Caco-2 (cell line): ENCODE data around the gene HTT. TPM values are rescaled to one million over a fixed set of nuclear protein-coding genes. Genes with fewer than 3 reads are reported as not detected.

Experiments
- BruUV-seq: library from RNA; stranded (reverse); fragments of 400-500 nt; replicated peaks from 2 replicates; lab custom pipeline; 2021; lab: Mats Ljungman, UMichigan
- CTCF ChIA-PET: fragments of 300-600 bp; sonication (Branson Sonifier 250); formaldehyde crosslinking; loops from one replicate; lab custom pipeline; 2022; ENCODE audit warnings: antibody characterized with exemption; lab: Charles Lee
- POLR2A ChIA-PET: fragments of 300-600 bp; sonication (Branson Sonifier 250); formaldehyde crosslinking; loops from one replicate; lab custom pipeline; 2022; ENCODE audit warnings: antibody characterized with exemption; lab: Charles Lee
- DNase-seq, 2 experiments: peaks; one replicate each; pipeline versions ENCODE4 v3.0.0 to v3.0.0-alpha.2; 2020 to 2022
- H3K27me3 ChIP-seq: replicated peaks from 2 replicates; pipeline ENCODE4 v1.6.0; 2011; ENCODE audit warnings: low read length; ENCODE audit not compliant: control insufficient read depth, insufficient read depth
- H3K36me3 ChIP-seq: 2 replicates; pipeline ENCODE4 v1.5.1; 2011; ENCODE audit warnings: low read length; ENCODE audit not compliant: control insufficient read depth, insufficient read depth
- H3K4me1 ChIP-seq: fragments of 250-450 bp; sonication (Bioruptor Pico); 2 replicates; pipeline ENCODE4 v1.5.1; 2020; ENCODE audit warnings: mild to moderate bottlenecking
- H3K4me3 ChIP-seq: 2 replicates; pipeline ENCODE4 v1.5.1; 2011; ENCODE audit warnings: low read depth, mild to moderate bottlenecking, control low read depth, low read length
- H3K9me3 ChIP-seq: fragments of 250-450 bp; sonication (Bioruptor Pico); 2 replicates; pipeline ENCODE4 v1.5.1; 2020; ENCODE audit warnings: mild to moderate bottlenecking, moderate library complexity
- H3K27ac Mint-ChIP-seq: one replicate; pipeline ENCODE4 v1.8.0; 2022; ENCODE audit warnings: mixed read lengths; ENCODE audit not compliant: unreplicated experiment
- H3K27me3 Mint-ChIP-seq: one replicate; pipeline ENCODE4 v1.8.0; 2022; ENCODE audit warnings: mixed read lengths; ENCODE audit not compliant: insufficient read depth, unreplicated experiment
- H3K36me3 Mint-ChIP-seq: one replicate; pipeline ENCODE4 v1.8.0; 2022; ENCODE audit warnings: mild to moderate bottlenecking, mixed read lengths; ENCODE audit not compliant: insufficient read depth, unreplicated experiment
- H3K4me1 Mint-ChIP-seq: one replicate; pipeline ENCODE4 v1.8.0; 2022; ENCODE audit warnings: low read depth, mixed read lengths; ENCODE audit not compliant: unreplicated experiment
- H3K4me3 Mint-ChIP-seq: one replicate; pipeline ENCODE4 v1.8.0; 2022; ENCODE audit warnings: mild to moderate bottlenecking, moderate library complexity, mixed read lengths; ENCODE audit not compliant: unreplicated experiment
- H3K9me3 Mint-ChIP-seq: one replicate; pipeline ENCODE4 v1.8.0; 2022; ENCODE audit warnings: mixed read lengths; ENCODE audit not compliant: unreplicated experiment
- CTCF ChIP-seq, 2 experiments: fragments of 200-600 bp in 1 of 2; IDR thresholded peaks; 1 replicate in 1 of 2; 2 replicates in 1 of 2; pipeline versions ENCODE4 v1.5.1 to v1.8.0; 2011 to 2022; ENCODE audit warnings: antibody characterized with exemption in 1 of 2, control low read depth in 1 of 2, inconsistent platforms in 1 of 2, low read depth in 1 of 2, low read length in 1 of 2, mild to moderate bottlenecking in 1 of 2, moderate library complexity in 1 of 2; ENCODE audit not compliant: insufficient read depth in 1 of 2, severe bottlenecking in 1 of 2, unreplicated experiment in 1 of 2
- intact Hi-C: fragments of 100-400 bp; cut with micrococcal nuclease; formaldehyde crosslinking; loops from one replicate; pipeline ENCODE4 v1.10.0; 2022; ENCODE audit not compliant: unreplicated experiment
- total RNA-seq: library from RNA; stranded (reverse); gene quantifications from 2 replicates; pipeline ENCODE4 v1.2.3, GENCODE V29; 2022

The HTT gene
- total RNA-seq, 1 experiment from 2014 or later = 63.3 TPM

DNA sequence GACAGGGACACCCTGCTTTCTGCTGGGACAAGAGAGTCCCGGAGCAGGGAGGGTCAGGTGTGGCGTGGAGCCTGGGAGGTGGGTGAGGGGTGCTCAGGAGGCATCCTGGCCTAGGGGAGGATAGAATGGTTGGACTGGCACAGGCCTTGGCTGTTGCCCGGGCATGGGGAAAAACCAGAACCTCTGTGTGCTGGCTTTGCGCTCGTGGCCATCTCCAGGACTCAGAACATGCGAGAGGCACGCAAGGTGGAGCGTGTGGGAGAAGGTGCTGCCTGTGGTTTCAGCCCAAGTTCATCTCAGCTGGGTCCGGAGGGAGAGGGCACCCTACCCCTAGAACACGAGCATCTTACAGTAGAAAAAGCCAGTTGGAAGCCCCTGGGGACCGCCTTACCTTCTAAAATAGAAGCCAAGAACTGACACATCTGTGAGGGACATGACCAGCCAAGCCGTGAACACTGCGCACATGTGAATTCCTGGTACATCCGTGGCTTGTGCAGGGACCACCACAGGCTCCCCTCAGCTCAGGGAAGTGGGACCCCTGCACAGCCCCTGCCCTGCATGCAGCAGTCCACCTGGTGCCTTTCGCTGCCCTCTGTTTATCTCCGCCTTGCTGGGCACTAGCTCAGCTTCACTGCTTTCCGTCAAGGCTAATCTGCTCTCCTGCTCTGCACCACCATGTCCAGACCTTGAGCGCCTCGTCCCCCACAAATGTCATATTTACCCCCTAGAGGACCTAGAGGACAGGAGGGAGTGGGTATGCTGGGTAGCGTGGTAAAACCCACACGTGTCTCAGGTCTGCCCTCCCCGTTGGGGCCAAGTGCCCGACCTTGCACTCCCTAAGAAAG, 187.9 kb downstream of the HTT start:
- peak in 1 of 2 experiments; percentile 14 for DNase-seq
- Mint-ChIP-seq H3K27ac (no peak overlapping the region), H3K27me3 (peaks cover 8% of the 10 kb centered on the region), H3K9me3 (no peaks in the 10 kb centered on the region), H3K36me3 (no peaks in the 10 kb centered on the region), H3K4me3 (no peak overlapping the region), H3K4me1 (no peaks in the 10 kb centered on the region)
- no TSS peak for BruUV-seq
- no peaks in the 10 kb centered on the region for H3K4me1 ChIP-seq
- ChIA-PET POLR2A (no interaction called here), CTCF (no interaction called here)
- no peaks in the 10 kb centered on the region for H3K9me3 ChIP-seq
- no peak overlapping the region for H3K4me3 ChIP-seq
- H3K27me3 ChIP-seq = no peaks in the 10 kb centered on the region
- TF ChIP-seq CTCF (IDR thresholded peaks at IDR 0.05; ENCODE audit: insufficient read depth in 1 of 2, low read depth in 1 of 2, low read length in 1 of 2, severe bottlenecking in 1 of 2, unreplicated experiment in 1 of 2) = no peak
- no peaks in the 10 kb centered on the region for H3K36me3 ChIP-seq
- intact Hi-C loops = no loop called here

DNA sequence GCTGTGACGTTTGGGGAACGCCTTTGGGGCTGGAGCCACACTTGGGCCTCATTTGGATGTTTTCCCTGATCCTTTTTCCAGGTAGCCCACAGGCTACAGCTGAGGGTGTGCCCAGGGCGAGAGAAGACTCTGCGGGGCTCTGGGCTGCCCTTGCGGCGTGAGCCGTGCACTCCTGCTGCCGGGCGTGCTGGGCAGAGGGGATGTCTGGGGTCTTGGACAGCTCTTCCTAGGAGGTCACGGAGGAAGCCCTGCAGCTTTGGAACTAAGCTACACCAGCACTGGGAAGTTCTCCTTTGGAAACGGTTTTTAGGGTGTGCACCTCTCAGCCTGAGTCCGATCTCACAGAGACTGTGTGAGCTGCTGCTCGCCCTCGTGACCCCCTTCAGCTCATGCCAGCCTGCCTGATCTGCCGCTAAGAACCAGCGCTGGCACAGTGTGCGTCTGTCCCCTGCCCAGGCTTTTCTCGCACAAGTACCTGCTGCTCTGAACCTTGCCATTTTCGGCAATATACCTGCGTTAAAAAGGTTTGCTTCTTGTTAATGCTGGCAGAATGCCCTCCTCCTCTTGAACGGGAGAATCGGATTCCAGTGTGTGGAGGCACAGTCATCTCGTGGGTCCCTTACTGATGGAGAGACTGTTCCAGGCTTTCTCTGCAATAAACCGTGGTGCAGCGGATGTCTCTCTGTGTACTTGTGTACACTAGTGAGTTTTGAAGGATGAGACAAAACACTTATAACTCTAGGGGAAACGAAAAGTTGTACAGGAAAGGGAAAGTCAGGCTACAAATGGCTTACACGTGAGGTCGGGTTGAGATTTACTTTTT, 188.8 kb downstream of the HTT start:
- no peak overlapping the region for H3K4me3 Mint-ChIP-seq
- intact Hi-C loops = no loop called here
- peak in 1 of 2 experiments; percentile 10 for DNase-seq
- H3K36me3 ChIP-seq = no peaks in the 10 kb centered on the region
- no peaks in the 10 kb centered on the region for H3K9me3 Mint-ChIP-seq
- peaks cover 8% of the 10 kb centered on the region for H3K27me3 Mint-ChIP-seq
- H3K36me3 Mint-ChIP-seq = no peaks in the 10 kb centered on the region
- H3K4me1 Mint-ChIP-seq = no peaks in the 10 kb centered on the region
- H3K27ac Mint-ChIP-seq = no peak overlapping the region
- H3K9me3 ChIP-seq = no peaks in the 10 kb centered on the region
- peaks cover 7% of the 10 kb centered on the region for H3K4me1 ChIP-seq
- H3K4me3 ChIP-seq = no peak overlapping the region
- no peaks in the 10 kb centered on the region for H3K27me3 ChIP-seq
- no peak for TF ChIP-seq CTCF (IDR thresholded peaks at IDR 0.05; ENCODE audit: insufficient read depth in 1 of 2, low read depth in 1 of 2, low read length in 1 of 2, severe bottlenecking in 1 of 2, unreplicated experiment in 1 of 2)
- ChIA-PET CTCF (no interaction called here), POLR2A (no interaction called here)
- no TSS peak for BruUV-seq

GRCh38 chr4:3263876-3264193, 189.4 kb downstream of the HTT start:
- Histone ChIP-seq H3K36me3 (no peaks in the 10 kb centered on the region), H3K9me3 (no peaks in the 10 kb centered on the region), H3K4me3 (no peak overlapping the region), H3K27me3 (no peaks in the 10 kb centered on the region), H3K4me1 (peaks cover 9% of the 10 kb centered on the region)
- Mint-ChIP-seq H3K4me1 (no peaks in the 10 kb centered on the region), H3K27ac (no peak overlapping the region), H3K27me3 (peaks cover 8% of the 10 kb centered on the region), H3K9me3 (no peaks in the 10 kb centered on the region), H3K36me3 (no peaks in the 10 kb centered on the region), H3K4me3 (no peak overlapping the region)
- no peak for DNase-seq
- no peak for TF ChIP-seq CTCF (IDR thresholded peaks at IDR 0.05; ENCODE audit: insufficient read depth in 1 of 2, low read depth in 1 of 2, low read length in 1 of 2, severe bottlenecking in 1 of 2, unreplicated experiment in 1 of 2)
- POLR2A ChIA-PET = no interaction called here
- no TSS peak for BruUV-seq
- CTCF ChIA-PET = no interaction called here
- intact Hi-C loops = no loop called here
